Small intestine (tissue), 7 donors: ENCODE results near the gene LRP1. TPM values are rescaled to one million over a fixed set of nuclear protein-coding genes. Genes with fewer than 3 reads are reported as not detected.

Experiments
- DNase-seq, 2 donors: peaks; one replicate each; pipeline versions ENCODE4 v3.0.0 to v3.0.0-alpha.2; 2013
- FAIRE-seq: peaks from 2 replicates; lab custom pipeline; 2012; peaks lifted over from hg19 to GRCh38; lab: Jason Lieb, UNC
- H3K27ac ChIP-seq, 3 donors: one replicate each; pipeline ENCODE4 v1.5.1; 2013; ENCODE audit warnings: low read length in 2 of 3, mild to moderate bottlenecking in 2 of 3, control low read depth in 1 of 3, inconsistent platforms in 1 of 3, low read depth in 1 of 3, moderate library complexity in 1 of 3
- H3K27me3 ChIP-seq, 3 donors: one replicate each; pipeline ENCODE4 v1.6.1; 2013; ENCODE audit warnings: low read length in 3 of 3, inconsistent platforms in 1 of 3; ENCODE audit not compliant: control insufficient read depth in 3 of 3, insufficient read depth in 3 of 3
- H3K36me3 ChIP-seq, 3 donors: one replicate each; pipeline ENCODE4 v1.6.1; 2013; ENCODE audit warnings: low read length in 3 of 3, inconsistent platforms in 1 of 3, low read depth in 1 of 3, mild to moderate bottlenecking in 1 of 3, moderate library complexity in 1 of 3; ENCODE audit not compliant: control insufficient read depth in 3 of 3, insufficient read depth in 2 of 3
- H3K4me1 ChIP-seq, 3 donors: one replicate each; pipeline ENCODE4 v1.6.1; 2013; ENCODE audit warnings: low read length in 2 of 3, inconsistent platforms in 1 of 3, low read depth in 1 of 3, mild to moderate bottlenecking in 1 of 3, moderate library complexity in 1 of 3; ENCODE audit not compliant: control insufficient read depth in 3 of 3, insufficient read depth in 2 of 3
- H3K4me3 ChIP-seq, 3 donors: one replicate each; pipeline ENCODE4 v1.5.1; 2013; ENCODE audit warnings: low read length in 3 of 3, control low read depth in 1 of 3, inconsistent platforms in 1 of 3, low read depth in 1 of 3, mild to moderate bottlenecking in 1 of 3, moderate library complexity in 1 of 3
- H3K9me3 ChIP-seq, 2 donors: one replicate each; pipeline ENCODE4 v1.6.1; 2013; ENCODE audit warnings: low read depth in 1 of 2, low read length in 1 of 2; ENCODE audit not compliant: control insufficient read depth in 2 of 2, insufficient read depth in 1 of 2
- WGBS, 3 donors: extraction: QIAGEN DNeasy Blood & Tissue Kit; methylation state at CpG; one replicate each; pipeline ENCODE4 v1.1.7; 2013; 5-methylcytosine and 5-hydroxymethylcytosine counted together
- polyA plus RNA-seq, 4 donors: library from polyadenylated mRNA; stranded (reverse) in 3 of 4; unstranded in 1 of 4; fragments of 200-250 nt in 3 of 4; fragments of 120-200 nt in 1 of 4; gene quantifications; one replicate each; pipeline versions ENCODE4 v1.2.1 to v1.2.3, GENCODE V29; 2013
- donor health status: healthy with polysubstance abuse.
- donor health status: control.
- donor health status: control.
- donor health status: Bipolar disorder and iron deficiency.
- donor health status: healthy.

Gene LRP1
- polyA plus RNA-seq, 4 donors = 24.3 to 55.3 (median 41.6) TPM

DNA sequence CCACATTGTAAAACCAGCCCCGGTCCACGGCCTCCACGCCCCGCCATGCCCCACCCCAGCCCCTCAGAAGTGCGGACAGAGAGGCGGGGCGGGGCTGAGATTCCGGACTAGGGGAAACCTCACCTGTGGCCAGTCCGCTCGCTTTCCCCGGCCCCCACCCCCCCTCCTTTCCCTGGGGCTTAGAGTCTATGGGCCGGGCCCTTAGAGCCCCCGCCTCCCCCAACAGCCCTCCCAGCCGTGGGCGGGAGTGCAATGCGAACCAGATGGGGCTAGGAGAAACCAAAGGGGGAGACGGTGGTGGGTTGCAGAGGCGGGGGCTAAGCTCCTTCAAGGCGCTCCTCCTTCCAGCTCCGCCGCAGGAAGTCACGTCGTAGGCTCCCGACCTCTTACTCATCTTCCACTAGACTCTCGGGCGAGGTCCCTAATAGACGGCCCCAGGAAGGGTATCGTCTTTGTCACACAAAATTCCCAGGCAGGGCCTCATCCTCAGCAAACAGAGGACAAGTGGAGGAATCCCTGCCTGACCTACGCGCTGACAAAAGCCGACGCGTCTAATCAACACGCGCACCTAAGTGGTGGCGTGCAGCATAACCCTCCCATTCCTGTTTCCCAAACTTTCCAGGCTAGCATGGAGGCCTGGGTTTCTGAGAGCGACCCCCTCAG, 40.5 kb upstream of the LRP1 start:
- no peak for FAIRE-seq
- H3K9me3 ChIP-seq = no peaks in the 10 kb centered on the region
- peak; percentile 45 to 87 for DNase-seq
- H3K36me3 ChIP-seq = peaks cover 0 to 25% (median 2%) of the 10 kb centered on the region in 3 donors
- H3K27ac ChIP-seq = peak overlapping the region; percentile 81 to 99 (median 98)
- H3K27me3 ChIP-seq = no peaks in the 10 kb centered on the region
- peaks cover 0 to 25% (median 0%) of the 10 kb centered on the region in 3 donors for H3K4me1 ChIP-seq
- WGBS, 3 donors = 0 to 1% (median 0%) methylated on average over 31 to 37 of the region's 37 CpGs
- H3K4me3 ChIP-seq = peak overlapping the region; percentile 53 to 91 (median 54)

DNA sequence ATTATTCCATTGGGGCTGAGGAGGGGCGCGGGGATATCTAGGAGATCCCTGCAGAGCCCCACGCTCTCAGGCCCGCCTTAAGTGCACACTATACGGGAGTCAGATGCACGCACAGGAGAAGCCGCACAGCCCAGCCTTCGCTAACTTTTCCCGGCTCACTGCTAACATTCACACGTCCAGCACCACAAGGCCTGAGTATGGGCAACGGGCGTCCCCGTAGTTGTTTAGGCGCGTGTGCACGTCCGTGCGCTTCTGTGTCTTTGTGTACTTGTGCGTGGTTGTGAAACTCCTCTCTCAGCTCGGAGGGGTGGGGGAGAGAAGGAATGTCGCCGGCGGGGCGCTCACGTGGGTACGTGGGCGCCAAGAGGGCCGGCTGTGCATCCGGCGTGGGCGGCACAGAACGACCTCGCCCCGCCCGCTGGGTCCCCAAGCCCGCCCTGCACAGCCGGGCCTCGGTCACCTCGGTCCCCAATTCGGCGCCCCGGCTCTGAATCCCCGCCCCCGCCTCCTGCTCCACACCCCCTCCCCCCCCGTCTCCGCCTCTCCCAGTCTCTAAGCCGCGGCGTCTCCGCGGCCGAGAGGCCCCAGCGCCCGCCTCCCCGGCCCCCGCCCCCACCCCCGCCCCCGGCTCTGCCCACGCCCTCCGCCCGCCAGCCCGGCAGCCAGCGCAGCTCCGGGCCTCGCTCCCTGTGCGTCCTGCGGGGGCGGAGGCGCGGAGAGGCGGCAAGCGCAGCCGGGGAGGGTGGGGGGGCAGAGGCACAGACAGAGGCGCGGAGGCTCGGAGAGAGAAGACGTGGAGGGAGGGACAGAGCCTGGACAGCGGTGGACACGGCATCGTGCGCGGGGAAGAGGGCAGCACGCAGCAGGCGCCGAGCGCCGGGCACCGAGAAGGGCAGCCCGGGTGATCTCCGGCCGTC, 39.7 kb upstream of the LRP1 start, which contains the start of gene NAB2:
Gene NAB2, plus strand, starts transcription at position 761 of the 917 bp plus-strand sequence. CDS start 158 bp downstream, outside the sequence.
- Histone ChIP-seq H3K4me1 (peaks cover 0 to 29% (median 0%) of the 10 kb centered on the region in 3 donors), H3K27ac (peak within 1 kb of the TSS; percentile 81 to 99 (median 98)), H3K9me3 (no peaks in the 10 kb centered on the region), H3K27me3 (no peaks in the 10 kb centered on the region), H3K36me3 (peaks cover 0 to 33% (median 2%) of the 10 kb centered on the region in 3 donors), H3K4me3 (peak within 1 kb of the TSS; percentile 54 to 91 (median 78))
- 0 to 1% (median 0%) methylated on average over 42 to 91 of the region's 91 CpGs for WGBS, 3 donors
- FAIRE-seq (no peak), DNase-seq (peak; percentile 92 to 96)

DNA sequence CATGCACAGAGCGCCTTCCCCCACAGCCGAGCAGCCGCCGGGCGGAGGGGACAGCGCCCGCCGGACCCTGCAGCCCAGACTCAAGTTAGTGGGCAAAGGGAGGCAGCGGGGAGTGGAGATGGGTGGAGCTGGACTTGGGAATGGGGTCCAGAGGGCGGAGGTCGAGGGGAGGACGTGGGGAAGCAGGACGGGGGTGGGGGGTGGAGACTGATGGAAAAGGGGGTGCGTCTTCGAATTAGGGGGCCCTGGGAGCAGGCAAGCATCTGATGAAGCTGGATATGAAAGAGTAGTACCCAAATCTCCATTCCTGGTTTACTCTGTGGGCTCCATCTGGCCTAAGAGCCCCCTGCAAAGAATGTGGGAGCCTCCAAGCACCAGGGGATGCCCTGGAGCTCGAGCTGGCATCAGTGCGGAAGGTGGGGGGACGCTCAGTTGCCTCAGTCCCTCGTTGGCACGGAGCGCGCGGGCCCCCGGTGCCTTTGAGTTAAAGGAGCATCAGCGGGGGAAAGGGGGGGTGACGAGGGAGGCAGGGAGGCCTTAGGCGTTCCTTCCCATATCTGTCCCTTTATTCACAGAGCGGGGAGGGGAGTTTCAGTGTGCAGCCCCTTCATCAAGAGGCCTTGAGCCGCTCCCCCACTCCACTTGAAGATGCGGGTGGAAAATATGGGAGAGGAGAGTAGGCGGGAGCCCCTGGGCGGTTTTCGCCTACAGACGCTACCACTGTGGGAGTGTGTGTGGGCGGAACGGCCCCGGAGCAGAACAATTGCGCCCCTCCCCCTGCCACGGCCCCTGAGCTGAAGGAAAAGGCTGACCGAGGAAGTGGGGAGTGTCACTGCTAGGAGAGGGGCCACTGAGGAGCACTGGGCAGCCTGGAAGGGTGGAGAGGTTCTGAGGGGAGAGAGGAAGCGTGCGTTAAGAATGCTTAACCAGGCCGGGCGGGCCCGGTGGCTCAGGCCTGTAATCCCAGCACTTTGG, 38.7 kb upstream of the LRP1 start:
- Histone ChIP-seq H3K27me3 (no peaks in the 10 kb centered on the region), H3K27ac (peak overlapping the region; percentile 69 to 91 (median 79)), H3K36me3 (peaks cover 0 to 42% (median 2%) of the 10 kb centered on the region in 3 donors), H3K4me1 (peaks cover 0 to 31% (median 0%) of the 10 kb centered on the region in 3 donors), H3K9me3 (no peaks in the 10 kb centered on the region), H3K4me3 (peak overlapping the region; percentile 54 to 78 (median 76))
- DNase-seq = peak; percentile 58 to 81
- no peak for FAIRE-seq
- 1 to 5% (median 3%) methylated on average over 38 to 45 of the region's 45 CpGs for WGBS, 3 donors

DNA sequence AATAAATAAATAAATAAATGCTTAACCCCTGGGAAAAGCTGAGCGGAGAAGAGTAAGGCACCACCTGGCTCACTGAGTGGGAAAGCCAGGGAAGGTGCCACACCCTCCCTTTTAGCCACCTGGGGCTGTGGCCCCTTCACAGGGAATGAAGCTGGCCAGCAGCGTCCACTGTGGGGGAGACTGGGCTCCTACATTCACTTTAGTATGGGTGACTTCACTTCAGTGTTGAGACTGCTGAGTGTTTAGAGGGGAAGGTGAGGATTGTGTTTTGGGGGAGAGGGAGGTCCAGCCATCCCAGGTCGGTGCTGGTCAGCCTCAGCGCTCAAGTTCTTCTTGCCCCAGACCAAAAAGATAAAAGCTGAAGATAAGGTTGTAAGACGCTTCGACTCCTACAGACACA, 37.8 kb upstream of the LRP1 start:
- Histone ChIP-seq H3K36me3 (peaks cover 0 to 52% (median 2%) of the 10 kb centered on the region in 3 donors), H3K27me3 (no peaks in the 10 kb centered on the region), H3K9me3 (no peaks in the 10 kb centered on the region), H3K4me1 (peaks cover 0 to 27% (median 0%) of the 10 kb centered on the region in 3 donors), H3K4me3 (peak overlapping the region in 2 of 3 donors; percentile 10 to 76), H3K27ac (peak overlapping the region in 1 of 3 donors; percentile 26)
- 66 to 78% (median 74%) methylated on average over 6 of the region's 6 CpGs for WGBS, 3 donors
- DNase-seq (no peak), FAIRE-seq (no peak)

DNA sequence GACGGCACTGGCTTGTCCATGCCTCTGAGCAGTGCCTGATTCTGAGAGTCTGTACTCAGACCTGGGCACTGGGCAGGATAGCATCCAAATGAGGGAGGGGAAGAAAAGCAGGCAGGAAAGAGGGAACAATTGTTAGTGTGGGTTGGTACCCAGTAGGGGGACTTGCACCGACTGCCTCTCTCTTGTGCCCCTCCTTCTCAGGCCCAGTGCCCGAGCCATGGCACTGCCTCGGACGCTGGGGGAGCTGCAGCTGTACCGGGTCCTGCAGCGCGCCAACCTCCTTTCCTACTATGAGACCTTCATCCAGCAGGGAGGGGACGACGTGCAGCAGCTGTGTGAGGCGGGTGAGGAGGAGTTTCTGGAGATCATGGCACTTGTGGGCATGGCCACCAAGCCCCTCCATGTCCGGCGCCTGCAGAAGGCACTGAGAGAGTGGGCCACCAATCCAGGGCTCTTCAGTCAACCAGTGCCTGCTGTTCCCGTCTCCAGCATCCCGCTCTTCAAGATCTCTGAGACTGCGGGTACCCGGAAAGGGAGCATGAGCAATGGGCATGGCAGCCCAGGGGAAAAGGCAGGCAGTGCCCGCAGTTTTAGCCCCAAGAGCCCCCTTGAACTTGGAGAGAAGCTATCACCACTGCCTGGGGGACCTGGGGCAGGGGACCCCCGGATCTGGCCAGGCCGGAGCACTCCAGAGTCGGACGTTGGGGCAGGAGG, 37.2 kb upstream of the LRP1 start:
- peaks cover 0 to 57% (median 2%) of the 10 kb centered on the region in 3 donors for H3K36me3 ChIP-seq
- no peak for FAIRE-seq
- no peak for DNase-seq
- no peaks in the 10 kb centered on the region for H3K9me3 ChIP-seq
- H3K4me3 ChIP-seq = peak overlapping the region in 1 of 3 donors; percentile 76
- WGBS, 3 donors = 72 to 88% (median 80%) methylated on average over 22 of the region's 22 CpGs
- peaks cover 0 to 21% (median 0%) of the 10 kb centered on the region in 3 donors for H3K4me1 ChIP-seq
- H3K27ac ChIP-seq = no peak overlapping the region
- H3K27me3 ChIP-seq = no peaks in the 10 kb centered on the region

DNA sequence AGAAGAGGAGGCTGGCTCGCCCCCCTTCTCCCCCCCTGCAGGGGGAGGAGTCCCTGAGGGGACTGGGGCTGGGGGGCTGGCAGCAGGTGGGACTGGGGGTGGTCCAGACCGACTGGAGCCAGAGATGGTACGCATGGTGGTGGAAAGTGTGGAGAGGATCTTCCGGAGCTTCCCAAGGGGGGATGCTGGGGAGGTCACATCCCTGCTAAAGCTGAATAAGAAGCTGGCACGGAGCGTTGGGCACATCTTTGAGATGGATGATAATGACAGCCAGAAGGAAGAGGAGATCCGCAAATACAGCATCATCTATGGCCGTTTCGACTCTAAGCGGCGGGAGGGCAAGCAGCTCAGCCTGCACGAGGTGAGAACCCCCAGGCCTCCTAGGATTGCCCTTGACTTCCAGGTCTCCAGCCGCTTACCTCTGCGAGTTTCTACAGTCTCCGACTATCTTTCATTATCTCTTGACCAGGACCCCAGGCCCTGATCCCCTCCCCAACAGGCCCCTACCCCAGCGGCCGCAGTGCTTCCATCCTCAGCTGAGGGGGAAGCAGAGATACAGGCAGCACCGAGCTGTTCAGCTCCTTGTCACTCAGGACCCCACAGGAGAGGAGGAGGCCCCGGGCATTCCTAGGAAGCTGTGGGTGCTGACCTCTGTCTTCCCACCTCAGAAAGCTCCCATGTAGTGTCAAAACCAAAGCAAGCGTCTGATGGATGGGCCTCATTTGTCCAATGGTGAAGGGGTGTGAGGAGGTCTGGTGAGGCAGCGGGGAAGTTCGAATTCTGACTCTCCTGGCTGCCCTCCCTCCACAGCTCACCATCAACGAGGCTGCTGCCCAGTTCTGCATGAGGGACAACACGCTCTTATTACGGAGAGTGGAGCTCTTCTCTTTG, 36.4 kb upstream of the LRP1 start:
- H3K9me3 ChIP-seq = no peaks in the 10 kb centered on the region
- H3K36me3 ChIP-seq = peaks cover 0 to 65% (median 7%) of the 10 kb centered on the region in 3 donors
- no peaks in the 10 kb centered on the region for H3K27me3 ChIP-seq
- WGBS, 3 donors = 79 to 86% (median 85%) methylated on average over 25 of the region's 25 CpGs
- H3K4me1 ChIP-seq = peaks cover 0 to 16% (median 0%) of the 10 kb centered on the region in 3 donors
- DNase-seq (no peak), FAIRE-seq (no peak)
- no peak overlapping the region for H3K4me3 ChIP-seq
- no peak overlapping the region for H3K27ac ChIP-seq

DNA sequence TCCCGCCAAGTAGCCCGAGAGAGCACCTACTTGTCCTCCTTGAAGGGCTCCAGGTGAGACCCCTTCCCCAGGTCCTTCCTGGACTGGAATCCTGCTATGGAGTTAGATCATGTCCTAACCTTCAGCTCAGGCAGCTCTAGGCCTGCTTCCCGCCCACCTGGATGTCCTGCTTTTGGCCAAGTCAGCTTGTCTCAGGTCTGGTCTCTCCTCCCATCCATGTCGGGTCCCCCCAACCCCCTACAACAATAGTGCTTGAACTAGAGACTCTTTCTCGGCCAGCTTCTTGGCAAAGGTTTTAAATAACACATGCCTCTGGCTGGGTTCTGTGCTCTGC, 35.8 kb upstream of the LRP1 start:
- H3K4me1 ChIP-seq = peaks cover 0 to 21% (median 0%) of the 10 kb centered on the region in 3 donors
- no peak overlapping the region for H3K4me3 ChIP-seq
- FAIRE-seq (no peak), DNase-seq (no peak)
- H3K27me3 ChIP-seq = no peaks in the 10 kb centered on the region
- peak overlapping the region in 1 of 3 donors; percentile 21 for H3K27ac ChIP-seq
- WGBS, 3 donors = 77 to 85% (median 84%) methylated on average over 5 of the region's 5 CpGs
- H3K36me3 ChIP-seq = peaks cover 0 to 70% (median 9%) of the 10 kb centered on the region in 3 donors
- H3K9me3 ChIP-seq = no peaks in the 10 kb centered on the region
